HUES64 (cell line): Measurements from ENCODE around the gene CXCL1. TPM values are rescaled to one million over a fixed set of nuclear protein-coding genes. Genes with fewer than 3 reads are reported as not detected.

Experiments
- H3K27ac ChIP-seq: 2 replicates; pipeline ENCODE4 v1.7.0; 2013; ENCODE audit warnings: low read depth, low read length, inconsistent platforms
- H3K27me3 ChIP-seq: 2 replicates; pipeline ENCODE4 v1.6.1; 2013; ENCODE audit warnings: mild to moderate bottlenecking, low read length; ENCODE audit not compliant: insufficient read depth
- H3K36me3 ChIP-seq: 2 replicates; pipeline ENCODE4 v1.6.1; 2013; ENCODE audit warnings: mild to moderate bottlenecking, low read length; ENCODE audit not compliant: insufficient read depth
- H3K4me1 ChIP-seq: 2 replicates; pipeline ENCODE4 v1.6.1; 2013; ENCODE audit warnings: mild to moderate bottlenecking, low read length, moderate library complexity; ENCODE audit not compliant: insufficient read depth
- H3K4me3 ChIP-seq: 2 replicates; pipeline ENCODE4 v1.5.1; 2013; ENCODE audit warnings: mild to moderate bottlenecking, low read length, moderate library complexity
- H3K9ac ChIP-seq: 2 replicates; pipeline ENCODE4 v1.6.1; 2013; ENCODE audit warnings: mild to moderate bottlenecking, low read depth, low read length
- H3K9me3 ChIP-seq: 2 replicates; pipeline ENCODE4 v1.6.1; 2013; ENCODE audit warnings: low read depth, low read length; ENCODE audit not compliant: insufficient read depth
- WGBS: fragments of 150-250, 120-280 bp; methylation state at CpG from one replicate; pipeline ENCODE4 v1.1.7; 2013; ENCODE audit warnings: missing lambda C conversion rate; 5-methylcytosine and 5-hydroxymethylcytosine counted together
- polyA plus RNA-seq, 2 experiments: library from polyadenylated mRNA; stranded (reverse); fragments of 50-300 nt; gene quantifications; one replicate each; pipeline ENCODE4 v1.2.3, GENCODE V29; 2013

CXCL1 gene
- 0.55 TPM for polyA plus RNA-seq (2013, experiment 1 of 2)
- 1.4 TPM for polyA plus RNA-seq (2013, experiment 2 of 2)

GRCh38 chr4:73869130-73870055, at the start of gene CXCL1:
CXCL1 (plus strand) TSS chr4:73869393; CDS start chr4:73869471, 78 bp downstream.
- no peak within 1 kb of the TSS for H3K27ac ChIP-seq
- H3K9me3 ChIP-seq: no peaks in the 10 kb centered on the region
- H3K4me1 ChIP-seq: peaks cover 5% of the 10 kb centered on the region; the same call in 1 of the 2 replicates
- H3K9ac ChIP-seq: peak within 1 kb of the TSS; percentile 53
- H3K4me3 ChIP-seq: peak within 1 kb of the TSS; percentile 66
- H3K27me3 ChIP-seq: peaks cover 31% of the 10 kb centered on the region
- WGBS: 7% methylated on average over 61 of the region's 61 CpGs
- no peaks in the 10 kb centered on the region for H3K36me3 ChIP-seq

- no peak overlapping the region for H3K27ac ChIP-seq
- H3K4me1 ChIP-seq: no peaks in the 10 kb centered on the region
- no peak overlapping the region for H3K4me3 ChIP-seq
- H3K36me3 ChIP-seq: no peaks in the 10 kb centered on the region
- WGBS: 98% methylated on average over 2 of the region's 4 CpGs
- no peak overlapping the region for H3K9ac ChIP-seq
- H3K27me3 ChIP-seq: no peaks in the 10 kb centered on the region
- no peaks in the 10 kb centered on the region for H3K9me3 ChIP-seq
Observed at GRCh38 chr4:73821325-73821724, 47.9 kb upstream of the CXCL1 start.

GRCh38 chr4:73822389-73822788, 46.8 kb upstream of the CXCL1 start:
- Histone ChIP-seq H3K4me1 (no peaks in the 10 kb centered on the region), H3K9me3 (peaks cover 3% of the 10 kb centered on the region; the same call in 1 of the 2 replicates), H3K27ac (no peak overlapping the region), H3K4me3 (no peak overlapping the region), H3K36me3 (no peaks in the 10 kb centered on the region), H3K27me3 (no peaks in the 10 kb centered on the region), H3K9ac (no peak overlapping the region)
- WGBS: 89% methylated on average over 3 of the region's 3 CpGs

- no peaks in the 10 kb centered on the region for H3K27me3 ChIP-seq
- no peak overlapping the region for H3K27ac ChIP-seq
Observed at GRCh38 chr4:73822812-73823504, 46.2 kb upstream of the CXCL1 start.

GRCh38 chr4:73823760-73824159, 45.4 kb upstream of the CXCL1 start:
- H3K9me3 ChIP-seq: peaks cover 8% of the 10 kb centered on the region
- H3K4me3 ChIP-seq: no peak overlapping the region
- H3K27ac ChIP-seq: no peak overlapping the region
- H3K27me3 ChIP-seq: no peaks in the 10 kb centered on the region
- no peaks in the 10 kb centered on the region for H3K4me1 ChIP-seq
- no peak overlapping the region for H3K9ac ChIP-seq
- no peaks in the 10 kb centered on the region for H3K36me3 ChIP-seq

More at GRCh38 chr4:73822812-73823504, 46.2 kb upstream of the CXCL1 start:
- Histone ChIP-seq H3K9me3 (peaks cover 8% of the 10 kb centered on the region), H3K4me3 (no peak overlapping the region), H3K9ac (no peak overlapping the region), H3K36me3 (no peaks in the 10 kb centered on the region), H3K4me1 (no peaks in the 10 kb centered on the region)

- Histone ChIP-seq H3K27ac (no peak overlapping the region), H3K27me3 (no peaks in the 10 kb centered on the region), H3K4me1 (no peaks in the 10 kb centered on the region), H3K9ac (no peak overlapping the region), H3K9me3 (peaks cover 8% of the 10 kb centered on the region), H3K4me3 (no peak overlapping the region), H3K36me3 (no peaks in the 10 kb centered on the region)
- WGBS: 97% methylated on average over 3 of the region's 3 CpGs
Observed at GRCh38 chr4:73828956-73829355, 40.2 kb upstream of the CXCL1 start.

- peaks cover 2% of the 10 kb centered on the region for H3K27me3 ChIP-seq
- no peaks in the 10 kb centered on the region for H3K4me1 ChIP-seq
- H3K9me3 ChIP-seq: peaks cover 8% of the 10 kb centered on the region
- no peak overlapping the region for H3K27ac ChIP-seq
- H3K4me3 ChIP-seq: no peak overlapping the region
- no peaks in the 10 kb centered on the region for H3K36me3 ChIP-seq
- WGBS: no CpG with 5 or more reads among the region's 2 CpGs
- no peak overlapping the region for H3K9ac ChIP-seq
Observed at GRCh38 chr4:73831569-73831968, 37.6 kb upstream of the CXCL1 start.

- Histone ChIP-seq H3K36me3 (no peaks in the 10 kb centered on the region), H3K9ac (no peak overlapping the region), H3K27me3 (peaks cover 14% of the 10 kb centered on the region), H3K27ac (no peak overlapping the region), H3K4me3 (no peak overlapping the region), H3K4me1 (peaks cover 5% of the 10 kb centered on the region; the same call in 1 of the 2 replicates), H3K9me3 (peaks cover 2% of the 10 kb centered on the region)
- 94% methylated on average over 1 of the region's 1 CpG for WGBS
Observed at GRCh38 chr4:73832651-73833237, 36.4 kb upstream of the CXCL1 start.

GRCh38 chr4:73836373-73837279, 32.6 kb upstream of the CXCL1 start, which contains the start of gene CXCL6:
CXCL6 (plus strand) TSS chr4:73836678; CDS start chr4:73836751, 73 bp downstream.
- peaks cover 5% of the 10 kb centered on the region; the same call in 1 of the 2 replicates for H3K4me1 ChIP-seq
- 4% methylated on average over 40 of the region's 41 CpGs for WGBS
- peak within 1 kb of the TSS; percentile 63 for H3K9ac ChIP-seq
- H3K36me3 ChIP-seq: no peaks in the 10 kb centered on the region
- peaks cover 30% of the 10 kb centered on the region for H3K27me3 ChIP-seq
- H3K4me3 ChIP-seq: peak within 1 kb of the TSS; percentile 71
- no peaks in the 10 kb centered on the region for H3K9me3 ChIP-seq
- no peak within 1 kb of the TSS for H3K27ac ChIP-seq

GRCh38 chr4:73839071-73839470, 30.1 kb upstream of the CXCL1 start:
- H3K4me3 ChIP-seq: no peak overlapping the region
- 91% methylated on average over 4 of the region's 5 CpGs for WGBS

More at GRCh38 chr4:73839071-73839470, 30.1 kb upstream of the CXCL1 start:
- H3K27me3 ChIP-seq: peaks cover 30% of the 10 kb centered on the region
- no peaks in the 10 kb centered on the region for H3K9me3 ChIP-seq
- H3K4me1 ChIP-seq: peaks cover 5% of the 10 kb centered on the region; the same call in 1 of the 2 replicates
- no peak overlapping the region for H3K27ac ChIP-seq
- no peak overlapping the region for H3K9ac ChIP-seq
- H3K36me3 ChIP-seq: no peaks in the 10 kb centered on the region
